ENCODE results near the gene SESTD1. TPM values are rescaled to one million over a fixed set of nuclear protein-coding genes. Genes with fewer than 3 reads are reported as not detected.

The SESTD1 gene
- total RNA-seq, 1 experiment from 2014 or later, result 26.6 TPM

GRCh38 chr2:179129574-179130238 lies 134.9 kb downstream of the SESTD1 start:
- TF ChIP-seq SIN3A (IDR thresholded peaks at IDR 0.05; ENCODE audit: low read depth) (no peak), RAD21 (IDR thresholded peaks at IDR 0.05; ENCODE audit: low read depth) (peak; percentile 73), JUND (IDR thresholded peaks at IDR 0.05) (no peak), CEBPB (IDR thresholded peaks at IDR 0.05; ENCODE audit: low read depth) (no peak), SP1 (IDR thresholded peaks at IDR 0.05; ENCODE audit: low read depth) (no peak), ELF1 (IDR thresholded peaks at IDR 0.05; ENCODE audit: borderline replicate concordance, low read depth) (no peak), FOSL1 (IDR thresholded peaks at IDR 0.05; ENCODE audit: low read depth) (no peak), CTCF (IDR thresholded peaks at IDR 0.05 in 2 of 3, conservative IDR thresholded peaks at IDR 0.05 in 1 of 3; ENCODE audit: borderline replicate concordance in 1 of 3, insufficient read depth in 1 of 3, low read depth in 2 of 3, low read length in 2 of 3) (peak; percentile 57 to 69 (median 65); a peak in 5 of 6 replicates), EZH2 (IDR thresholded peaks at IDR 0.05) (no peak)
- Histone ChIP-seq H4K20me1 (ENCODE audit: insufficient read depth) (no peaks in the 10 kb centered on the region), H3K9ac (ENCODE audit: low read length) (no peak overlapping the region), H2AFZ (ENCODE audit: low read depth, low read length, poor library complexity, severe bottlenecking) (no peak overlapping the region), H3K9me3 (ENCODE audit: control insufficient read depth in 1 of 2, insufficient read depth in 1 of 2, low read depth in 1 of 2, low read length in 2 of 2) (no peaks in the 10 kb centered on the region), H3K9me2 (ENCODE audit: insufficient read depth) (no peaks in the 10 kb centered on the region), H3K4me3 (replicated peaks in 1 of 2; ENCODE audit: low read depth in 1 of 2, low read length in 2 of 2) (no peak overlapping the region), H3K36me3 (ENCODE audit: control insufficient read depth in 1 of 2, insufficient read depth in 2 of 2, low read length in 2 of 2) (no peaks in the 10 kb centered on the region), H3K27me3 (ENCODE audit: insufficient read depth, low read length) (no peaks in the 10 kb centered on the region), H3K27ac (ENCODE audit: low read depth, low read length) (no peak overlapping the region), H3K4me2 (ENCODE audit: low read length) (no peak overlapping the region), H3K79me2 (ENCODE audit: insufficient read depth, low read length) (no peaks in the 10 kb centered on the region), H3K4me1 (ENCODE audit: control insufficient read depth in 1 of 2, insufficient read depth in 2 of 2, low read length in 2 of 2) (no peaks in the 10 kb centered on the region)
- CTCF ChIA-PET, result interaction anchor here (0.6 to 1.7 kb wide), 22 partner anchors 9 to 429 kb away, joined by 3 to 12 read pairs (median 4); no protein-coding TSS in a partner anchor
- intact Hi-C loops (cut with micrococcal nuclease), result loop anchor here (1.0 to 10.0 kb wide), 4 partner anchors 217 to 365 kb away; no protein-coding TSS in a partner anchor
- no peak for DNase-seq (ENCODE audit: low read depth, low spot score)
- peak; percentile 72 for ATAC-seq
- POLR2A ChIA-PET, result interaction anchor here (0.5 kb wide), 1 partner anchor 19 kb away, joined by 3 read pairs; no protein-coding TSS in a partner anchor
- BruUV-seq (replicated peaks), result no TSS peak
- RAD21 ChIA-PET (ENCODE audit: low non-redundant PET in 1 of 2, low total read pairs in 2 of 2, uncharacterized antibody in 2 of 2, unreplicated experiment in 2 of 2), result interaction anchor here in 1 of 2 experiments (0.8 to 1.1 kb wide), 2 partner anchors 16 to 368 kb away, joined by 3 read pairs; no protein-coding TSS in a partner anchor

Measured in HCT116 (cell line).